Neural progenitor cell (in vitro differentiated cells): ENCODE data around the gene TPCN2. TPM values are rescaled to one million over a fixed set of nuclear protein-coding genes. Genes with fewer than 3 reads are reported as not detected.
"Not testable (repeated sequence)": the region's sequence is repeated elsewhere in the genome, so short reads cannot be mapped to it uniquely, and the experiment has no call there.

Source experiments
- DNase-seq: peaks from one replicate; pipeline ENCODE4 v3.0.0-alpha.2; 2016; ENCODE audit warnings: low spot score
- H2AFZ ChIP-seq: fragments of 200-600 bp; sonication (generic); replicated peaks from 2 replicates; pipeline ENCODE4 v1.6.1; 2016; ENCODE audit warnings: antibody characterized with exemption
- H3F3A ChIP-seq: fragments of 200-600 bp; sonication (generic); 2 replicates; pipeline ENCODE4 v1.6.1; 2016; ENCODE audit warnings: antibody characterized with exemption, low read depth
- H3K27ac ChIP-seq: fragments of 200-600 bp; sonication (generic); 2 replicates; pipeline ENCODE4 v1.5.1; 2016; ENCODE audit warnings: mild to moderate bottlenecking
- H3K27me3 ChIP-seq: fragments of 200-600 bp; sonication (generic); 2 replicates; pipeline ENCODE4 v1.6.1; 2016; ENCODE audit warnings: mild to moderate bottlenecking, moderate library complexity
- H3K36me3 ChIP-seq: fragments of 200-600 bp; sonication (generic); 2 replicates; pipeline ENCODE4 v1.5.1; 2016
- H3K4me1 ChIP-seq: fragments of 200-600 bp; sonication (generic); 2 replicates; pipeline ENCODE4 v1.6.1; 2016; ENCODE audit warnings: mixed run types
- H3K4me2 ChIP-seq: fragments of 200-600 bp; sonication (generic); 2 replicates; pipeline ENCODE4 v1.6.1; 2016
- H3K4me3 ChIP-seq: fragments of 200-600 bp; sonication (generic); 2 replicates; pipeline ENCODE4 v1.5.1; 2016
- H3K79me2 ChIP-seq: fragments of 200-600 bp; sonication (generic); 2 replicates; pipeline ENCODE4 v1.6.1; 2016; ENCODE audit warnings: low read depth
- H3K9ac ChIP-seq: fragments of 200-600 bp; sonication (generic); 2 replicates; pipeline ENCODE4 v1.6.1; 2016
- H3K9me3 ChIP-seq: fragments of 200-600 bp; sonication (generic); 2 replicates; pipeline ENCODE4 v1.5.1; 2016; ENCODE audit warnings: low read depth
- H4K20me1 ChIP-seq: fragments of 200-600 bp; sonication (generic); 2 replicates; pipeline ENCODE4 v1.6.1; 2016; ENCODE audit warnings: low read depth
- H3K27ac Mint-ChIP-seq: 3 replicates; pipeline ENCODE4 v1.8.0; 2021; ENCODE audit warnings: mixed read lengths
- H3K27me3 Mint-ChIP-seq: 2 replicates; pipeline ENCODE4 v1.8.0; 2022; ENCODE audit warnings: low read depth, mild to moderate bottlenecking, inconsistent platforms, moderate library complexity, mixed read lengths; ENCODE audit not compliant: insufficient read depth
- H3K36me3 Mint-ChIP-seq: 3 replicates; pipeline ENCODE4 v1.8.0; 2021; ENCODE audit warnings: mixed read lengths
- H3K4me1 Mint-ChIP-seq: 3 replicates; pipeline ENCODE4 v1.8.0; 2021; ENCODE audit warnings: mixed read lengths
- H3K4me3 Mint-ChIP-seq: 3 replicates; pipeline ENCODE4 v1.8.0; 2021; ENCODE audit warnings: mild to moderate bottlenecking, moderate library complexity, mixed read lengths
- H3K9me3 Mint-ChIP-seq: 3 replicates; pipeline ENCODE4 v1.8.0; 2020; ENCODE audit warnings: mixed read lengths
- CTCF ChIP-seq: fragments of 200-600 bp; sonication (generic); IDR thresholded peaks from 2 replicates; pipeline ENCODE4 v1.5.1; 2017; ENCODE audit warnings: antibody characterized with exemption, mild to moderate bottlenecking
- EZH2 ChIP-seq: fragments of 200-600 bp; sonication (generic); IDR thresholded peaks from 2 replicates; pipeline ENCODE4 v1.6.1; 2017; ENCODE audit warnings: antibody characterized with exemption, mild to moderate bottlenecking, moderate library complexity
- EZH2phosphoT487 ChIP-seq: fragments of 200-600 bp; sonication (generic); IDR thresholded peaks from 2 replicates; pipeline ENCODE4 v1.6.1; 2017; ENCODE audit warnings: antibody characterized with exemption
- total RNA-seq: library from RNA; depleted of rRNA; stranded (reverse); fragments of >200 nt; gene quantifications from 2 replicates; pipeline ENCODE4 v1.2.3, GENCODE V29; 2015; ENCODE audit warnings: low replicate concordance

TPCN2 gene
- total RNA-seq, 1 donor from 2014 or later, result 7.2 TPM

- Mint-ChIP-seq H3K36me3 (peaks cover 10% of the 10 kb centered on the region), H3K9me3 (peaks cover 16% of the 10 kb centered on the region), H3K4me3 (no peak overlapping the region), H3K27ac (no peak overlapping the region), H3K27me3 (peaks cover 8% of the 10 kb centered on the region), H3K4me1 (peaks cover 8% of the 10 kb centered on the region)
- H3K36me3 ChIP-seq, result no peaks in the 10 kb centered on the region
- no peaks in the 10 kb centered on the region for H3K4me1 ChIP-seq
- H3F3A ChIP-seq, result no peaks in the 10 kb centered on the region
- DNase-seq, result no peak
- no peak overlapping the region for H3K4me2 ChIP-seq
- H3K27ac ChIP-seq, result no peak overlapping the region
- no peaks in the 10 kb centered on the region for H3K27me3 ChIP-seq
- H3K4me3 ChIP-seq, result no peak overlapping the region
- H3K79me2 ChIP-seq, result no peaks in the 10 kb centered on the region
- no peak overlapping the region for H2AFZ ChIP-seq
- no peaks in the 10 kb centered on the region for H3K9me3 ChIP-seq
- TF ChIP-seq EZH2, result no peak
- no peak for TF ChIP-seq CTCF
- H3K9ac ChIP-seq, result no peak overlapping the region
- H4K20me1 ChIP-seq, result no peaks in the 10 kb centered on the region
These were observed 88.6 kb downstream of the TPCN2 start for GRCh38 chr11:69137151-69137844.

- no peak for DNase-seq
- H2AFZ ChIP-seq, result no peak overlapping the region
These were observed 89.5 kb downstream of the TPCN2 start for GRCh38 chr11:69138265-69138664.

GRCh38 chr11:69140161-69140560 is 91.4 kb downstream of the TPCN2 start:
- H3F3A ChIP-seq, H3K36me3 ChIP-seq, H3K4me2 ChIP-seq, H3K9ac ChIP-seq, DNase-seq, H3K9me3 ChIP-seq, H3K27ac Mint-ChIP-seq, H3K27ac ChIP-seq, H3K4me1 ChIP-seq, H3K79me2 ChIP-seq, H3K4me1 Mint-ChIP-seq, H2AFZ ChIP-seq, H3K27me3 ChIP-seq, H3K27me3 Mint-ChIP-seq, H4K20me1 ChIP-seq, H3K4me3 ChIP-seq, H3K36me3 Mint-ChIP-seq, H3K4me3 Mint-ChIP-seq: not testable (repeated sequence)
- peaks cover 12% of the 10 kb centered on the region for H3K9me3 Mint-ChIP-seq

More at GRCh38 chr11:69138265-69138664, 89.5 kb downstream of the TPCN2 start:
- no peaks in the 10 kb centered on the region for H3F3A ChIP-seq
- no peaks in the 10 kb centered on the region for H3K27me3 ChIP-seq
- no peak overlapping the region for H3K4me3 Mint-ChIP-seq
- peaks cover 8% of the 10 kb centered on the region for H3K27me3 Mint-ChIP-seq
- no peak overlapping the region for H3K4me2 ChIP-seq
- no peak overlapping the region for H3K9ac ChIP-seq
- no peak overlapping the region for H3K4me3 ChIP-seq
- no peak overlapping the region for H3K27ac ChIP-seq
- peaks cover 16% of the 10 kb centered on the region for H3K9me3 Mint-ChIP-seq
- H3K79me2 ChIP-seq, result no peaks in the 10 kb centered on the region
- no peaks in the 10 kb centered on the region for H3K9me3 ChIP-seq
- no peaks in the 10 kb centered on the region for H3K4me1 ChIP-seq
- H3K36me3 Mint-ChIP-seq, result peaks cover 10% of the 10 kb centered on the region
- H3K27ac Mint-ChIP-seq, result no peak overlapping the region
- peaks cover 8% of the 10 kb centered on the region for H3K4me1 Mint-ChIP-seq
- H4K20me1 ChIP-seq, result no peaks in the 10 kb centered on the region
- TF ChIP-seq EZH2phosphoT487 (no peak), EZH2 (no peak), CTCF (no peak)
- H3K36me3 ChIP-seq, result no peaks in the 10 kb centered on the region

GRCh38 chr11:69140635-69141034 is 91.9 kb downstream of the TPCN2 start:
- H3K4me2 ChIP-seq, result no peak overlapping the region
- no peaks in the 10 kb centered on the region for H3F3A ChIP-seq
- H3K27ac Mint-ChIP-seq, result no peak overlapping the region
- no peaks in the 10 kb centered on the region for H3K36me3 ChIP-seq
- no peaks in the 10 kb centered on the region for H3K27me3 ChIP-seq
- H3K4me3 Mint-ChIP-seq, result no peak overlapping the region
- TF ChIP-seq EZH2phosphoT487 (no peak), CTCF (no peak), EZH2 (no peak)
- no peaks in the 10 kb centered on the region for H3K4me1 ChIP-seq
- H3K27ac ChIP-seq, result no peak overlapping the region
- DNase-seq, result no peak
- H4K20me1 ChIP-seq, result no peaks in the 10 kb centered on the region
- H3K79me2 ChIP-seq, result no peaks in the 10 kb centered on the region
- H3K4me1 Mint-ChIP-seq, result peaks cover 6% of the 10 kb centered on the region
- peaks cover 12% of the 10 kb centered on the region for H3K9me3 Mint-ChIP-seq
- no peaks in the 10 kb centered on the region for H3K9me3 ChIP-seq
- peaks cover 4% of the 10 kb centered on the region for H3K36me3 Mint-ChIP-seq
- H3K27me3 Mint-ChIP-seq, result peaks cover 4% of the 10 kb centered on the region
- H2AFZ ChIP-seq, result no peak overlapping the region
- H3K4me3 ChIP-seq, result no peak overlapping the region
- no peak overlapping the region for H3K9ac ChIP-seq
